ENCODE results near the gene FSCN2. TPM values are rescaled to one million over a fixed set of nuclear protein-coding genes. Genes with fewer than 3 reads are reported as not detected.

Gene FSCN2
- total and polyA plus RNA-seq, 2 donors (not counting 3 experiments of a cell fraction or from before 2014, with no cell fraction given) = 0.32 to 0.71 TPM

GRCh38 chr17:81575836-81576235 lies 47.7 kb downstream of the FSCN2 start:
- Histone ChIP-seq H2AFZ (ENCODE audit: low read depth, low read length) (no peak overlapping the region), H3K4me1 (ENCODE audit: control insufficient read depth, extremely low read depth, insufficient read depth, low read length) (peaks cover 27% of the 10 kb centered on the region), H4K20me1 (replicated peaks; ENCODE audit: control insufficient read depth, extremely low read depth, insufficient read depth, low read length) (no peaks in the 10 kb centered on the region), H3K36me3 (ENCODE audit: control insufficient read depth in 2 of 2, extremely low read depth in 1 of 2, insufficient read depth in 2 of 2, low read length in 2 of 2) (peaks cover 22 to 23% of the 10 kb centered on the region in 2 experiments), H3K79me2 (ENCODE audit: control insufficient read depth, insufficient read depth, low read length) (peaks cover 44% of the 10 kb centered on the region), H3K9ac (replicated peaks; ENCODE audit: extremely low read depth, insufficient read depth, low read length) (peak overlapping the region; percentile 47), H3K27ac (ENCODE audit: insufficient read depth, low read depth, low read length) (peak overlapping the region; percentile 81), H3K9me1 (replicated peaks; ENCODE audit: control insufficient read depth, extremely low read depth, insufficient read depth, low read length) (no peaks in the 10 kb centered on the region), H3K27me3 (ENCODE audit: control insufficient read depth in 2 of 2, insufficient read depth in 2 of 2, low read length in 2 of 2) (no peaks in the 10 kb centered on the region), H3K4me2 (ENCODE audit: insufficient read depth, low read length) (peak overlapping the region; percentile 75), H3K9me3 (replicated peaks; ENCODE audit: control insufficient read depth, insufficient read depth, low read length) (no peaks in the 10 kb centered on the region), H3K4me3 (replicated peaks in 1 of 3; ENCODE audit: insufficient read depth in 1 of 3, low read depth in 1 of 3, low read length in 3 of 3) (no peak overlapping the region)
- no peak for TF ChIP-seq FOS (IDR thresholded peaks at IDR 0.05; ENCODE audit: borderline replicate concordance, insufficient read depth, low read length)
- TF ChIP-seq, protein P1, sequence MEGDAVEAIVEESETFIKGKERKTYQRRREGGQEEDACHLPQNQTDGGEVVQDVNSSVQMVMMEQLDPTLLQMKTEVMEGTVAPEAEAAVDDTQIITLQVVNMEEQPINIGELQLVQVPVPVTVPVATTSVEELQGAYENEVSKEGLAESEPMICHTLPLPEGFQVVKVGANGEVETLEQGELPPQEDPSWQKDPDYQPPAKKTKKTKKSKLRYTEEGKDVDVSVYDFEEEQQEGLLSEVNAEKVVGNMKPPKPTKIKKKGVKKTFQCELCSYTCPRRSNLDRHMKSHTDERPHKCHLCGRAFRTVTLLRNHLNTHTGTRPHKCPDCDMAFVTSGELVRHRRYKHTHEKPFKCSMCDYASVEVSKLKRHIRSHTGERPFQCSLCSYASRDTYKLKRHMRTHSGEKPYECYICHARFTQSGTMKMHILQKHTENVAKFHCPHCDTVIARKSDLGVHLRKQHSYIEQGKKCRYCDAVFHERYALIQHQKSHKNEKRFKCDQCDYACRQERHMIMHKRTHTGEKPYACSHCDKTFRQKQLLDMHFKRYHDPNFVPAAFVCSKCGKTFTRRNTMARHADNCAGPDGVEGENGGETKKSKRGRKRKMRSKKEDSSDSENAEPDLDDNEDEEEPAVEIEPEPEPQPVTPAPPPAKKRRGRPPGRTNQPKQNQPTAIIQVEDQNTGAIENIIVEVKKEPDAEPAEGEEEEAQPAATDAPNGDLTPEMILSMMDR (IDR thresholded peaks at IDR 0.05; ENCODE audit: extremely low read depth in 1 of 2, insufficient read depth in 1 of 2, low read depth in 1 of 2, low read length in 2 of 2) = no peak
- no peak for TF ChIP-seq MYC (IDR thresholded peaks at IDR 0.05; ENCODE audit: low read depth, low read length)
- no peak for TF ChIP-seq MAX (IDR thresholded peaks at IDR 0.05; ENCODE audit: insufficient read depth, insufficient read length)
- TF ChIP-seq POLR2AphosphoS5 (IDR thresholded peaks at IDR 0.05; ENCODE audit: insufficient read depth, low read depth, low read length) = no peak
- TF ChIP-seq JUN (IDR thresholded peaks at IDR 0.05; ENCODE audit: borderline replicate concordance, insufficient read depth, insufficient read length, low read depth) = no peak
- no peak for TF ChIP-seq POLR2A (IDR thresholded peaks at IDR 0.05; ENCODE audit: low read depth, low read length)
- no peak for TF ChIP-seq EZH2 (IDR thresholded peaks at IDR 0.05; ENCODE audit: borderline replicate concordance, low read depth, low read length, severe bottlenecking)
- TF ChIP-seq GATA2 (IDR thresholded peaks at IDR 0.05; ENCODE audit: insufficient read depth, insufficient read length, low read depth, low read length) = no peak
- intact Hi-C loops (cut with micrococcal nuclease) (loop anchor here (1.0 to 2.0 kb wide), 2 partner anchors 10 to 23 kb away; partner anchors contain the start of gene FAAP100), dilution Hi-C loops (cut with MboI; ENCODE audit: extremely low pct_ligation_motif_present, low sequenced_read_pairs) (no loop called here)
- no TSS peak for BruUV-seq (replicated peaks)
- FAIRE-seq (no peak), DNase-seq (ENCODE audit: low read depth, low spot score) (no peak)
- POLR2A ChIA-PET = interaction anchor here (1.0 to 1.5 kb wide), 4 partner anchors 9 to 23 kb away, joined by 3 to 13 read pairs (median 4); partner anchors contain the start of gene FAAP100
- CTCF ChIA-PET = interaction anchor here (1.9 to 2.7 kb wide), 3 partner anchors 9 to 25 kb away, joined by 7 to 18 read pairs (median 8); no protein-coding TSS in a partner anchor

Measured in endothelial cell of umbilical vein (primary cell).